GM19438 (cell line): ENCODE results near the gene DAB1.

Experiments used
- ATAC-seq: cut with Tn5 transposase; IDR thresholded peaks from one replicate; pipeline ENCODE4 v1.9.1; 2021; ENCODE audit warnings: low read depth; ENCODE audit not compliant: unreplicated experiment

DAB1 gene

DNA sequence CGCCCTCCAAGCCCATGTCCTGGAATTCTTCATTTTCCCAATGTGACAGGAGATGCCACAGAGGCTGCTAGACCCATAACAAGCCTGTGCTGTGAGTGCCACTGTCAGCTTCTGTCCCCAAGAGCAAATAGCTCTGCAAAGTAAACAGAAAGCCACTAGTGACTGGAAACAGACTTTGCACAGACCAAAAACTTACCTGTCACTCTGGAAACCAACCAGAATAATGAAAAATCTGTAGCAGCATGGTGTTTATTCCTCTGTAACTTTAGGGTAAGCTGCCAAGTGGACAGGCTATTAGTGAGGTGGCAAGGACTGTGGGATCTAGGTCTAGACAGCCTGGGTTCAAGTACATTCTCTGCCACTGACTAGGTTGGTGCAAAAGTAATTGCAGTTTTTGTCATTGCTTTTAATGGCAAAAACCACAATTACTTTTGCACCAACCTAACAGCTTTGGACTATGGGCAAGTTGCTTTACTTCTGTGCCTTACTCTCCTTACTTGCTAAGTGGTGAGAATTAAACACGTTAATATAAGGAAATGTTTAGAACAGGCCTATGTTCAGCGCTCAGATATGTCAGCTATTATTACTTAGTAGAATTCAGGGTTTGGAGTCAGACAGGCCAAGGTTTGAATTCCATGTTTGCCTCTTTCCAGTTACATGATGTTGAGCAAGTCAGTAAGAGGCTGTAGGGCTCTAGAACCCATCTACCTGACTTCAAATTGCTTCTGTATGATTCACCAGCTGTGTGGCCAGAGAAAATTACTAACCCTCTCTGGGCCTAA is 457.8 kb downstream of the DAB1 start, which contains the start of gene C8B:
Gene C8B, minus strand, starts transcription at position 100 of the 782 bp plus-strand sequence. Its CDS starts 67 bp downstream, at position 33.
- ATAC-seq: no peak

DNA sequence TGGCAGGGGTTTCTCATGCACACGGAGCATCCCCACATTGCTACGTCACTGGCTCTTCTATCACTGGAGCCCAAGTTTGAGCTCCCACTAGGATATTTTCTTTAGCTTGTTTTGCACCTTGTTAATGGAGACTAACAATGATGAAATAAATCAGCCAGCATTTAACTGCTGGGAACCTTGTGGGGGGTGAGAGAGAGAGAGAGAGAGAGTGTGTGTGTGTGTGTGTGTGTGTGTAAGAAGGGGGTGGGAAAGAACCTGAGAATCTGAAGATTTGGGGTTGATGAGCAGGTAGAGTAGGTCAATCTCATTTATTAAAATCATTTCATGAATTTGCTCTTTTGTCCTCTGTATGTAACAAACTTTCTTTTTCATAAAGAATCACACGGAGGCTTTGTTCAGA is 458.7 kb downstream of the DAB1 start:
- no peak for ATAC-seq

DNA sequence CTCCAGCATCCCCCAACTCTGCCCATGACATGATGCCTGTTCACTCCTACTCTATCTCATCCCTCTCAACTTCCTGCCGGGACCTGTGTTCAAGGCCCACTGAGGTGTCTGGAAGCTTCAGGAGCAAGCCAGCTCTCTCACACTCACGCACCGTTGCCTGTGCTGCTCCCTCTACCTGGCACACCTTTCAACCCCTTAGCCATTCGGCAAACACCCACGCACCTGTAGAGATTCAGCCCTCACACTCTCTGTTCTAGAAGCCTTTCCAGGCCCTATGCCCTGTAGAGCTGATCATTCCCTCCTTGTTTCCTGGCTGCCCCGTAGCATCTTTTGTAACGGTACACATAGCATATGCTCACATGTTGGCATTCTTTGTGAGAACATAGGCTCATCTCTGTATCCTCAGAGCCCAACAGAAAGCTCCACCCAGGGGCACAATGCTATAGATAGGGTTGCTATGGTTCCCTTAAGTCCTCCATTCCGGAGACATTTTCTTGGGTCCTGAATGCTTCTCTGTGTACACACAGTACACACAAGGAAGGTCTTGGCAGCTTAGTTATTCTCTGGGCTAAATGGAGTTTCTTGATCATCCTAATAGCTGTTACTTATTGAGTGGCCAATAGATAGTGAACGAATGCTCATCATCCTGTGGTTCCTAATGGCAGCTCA is 459.4 kb downstream of the DAB1 start:
- ATAC-seq: no peak

DNA sequence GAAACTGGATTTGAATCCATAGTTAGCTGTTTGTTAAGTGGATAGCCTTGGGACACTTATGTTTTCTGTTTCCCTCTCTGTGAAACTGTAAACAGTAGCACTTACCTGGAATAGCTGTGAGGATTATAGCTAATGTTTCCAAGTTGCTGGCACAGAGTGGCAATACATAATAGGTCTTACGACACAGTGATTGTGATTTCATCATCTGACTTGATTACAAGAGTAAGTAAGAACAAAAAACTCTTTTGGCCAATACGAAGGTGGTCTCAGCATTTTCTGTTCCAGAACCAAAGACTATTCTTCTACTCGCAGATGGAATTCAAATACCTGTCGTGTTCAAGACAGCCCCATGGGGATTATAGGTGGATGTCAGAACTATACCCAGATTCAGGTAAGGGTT is 460.2 kb downstream of the DAB1 start:
- ATAC-seq: no peak

DNA sequence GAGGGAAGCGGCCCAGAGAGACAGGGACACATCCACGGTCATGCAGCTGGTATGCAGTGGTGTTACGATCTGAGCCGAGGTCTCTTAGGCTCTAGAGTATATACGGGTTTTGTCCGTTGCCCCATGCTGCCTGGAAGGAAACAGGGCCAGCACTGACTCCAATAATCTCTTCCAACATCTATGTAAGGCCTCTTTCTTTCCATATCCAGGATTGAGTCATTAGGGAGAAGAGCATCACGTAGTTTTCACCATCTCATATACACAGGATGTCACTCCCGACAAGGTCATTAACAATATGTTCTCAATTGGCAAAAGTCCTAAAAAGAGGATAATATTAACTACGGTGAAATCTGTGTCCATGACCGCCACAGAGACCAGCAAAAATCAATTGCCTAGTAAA is 462.4 kb downstream of the DAB1 start:
- no peak for ATAC-seq

DNA sequence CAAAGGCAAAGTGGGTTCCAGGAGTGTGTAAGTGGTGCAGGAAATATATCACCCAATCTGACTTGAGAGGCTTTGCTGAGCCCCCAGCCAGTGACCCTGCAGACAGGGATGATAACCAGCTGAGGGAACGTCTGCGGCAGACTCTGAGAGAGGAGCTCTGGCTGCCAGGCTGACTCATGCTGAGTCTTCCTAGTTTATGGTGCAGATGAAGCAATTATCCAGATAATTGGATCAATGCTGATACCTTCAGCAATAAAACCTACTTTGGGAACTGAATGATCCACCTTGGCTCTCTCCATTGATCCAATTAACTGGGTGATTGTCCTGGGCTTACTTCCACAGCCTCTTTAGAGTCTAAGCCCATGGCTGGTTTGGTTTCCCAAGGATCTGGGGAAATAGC is 465.3 kb downstream of the DAB1 start:
- ATAC-seq: no peak

DNA sequence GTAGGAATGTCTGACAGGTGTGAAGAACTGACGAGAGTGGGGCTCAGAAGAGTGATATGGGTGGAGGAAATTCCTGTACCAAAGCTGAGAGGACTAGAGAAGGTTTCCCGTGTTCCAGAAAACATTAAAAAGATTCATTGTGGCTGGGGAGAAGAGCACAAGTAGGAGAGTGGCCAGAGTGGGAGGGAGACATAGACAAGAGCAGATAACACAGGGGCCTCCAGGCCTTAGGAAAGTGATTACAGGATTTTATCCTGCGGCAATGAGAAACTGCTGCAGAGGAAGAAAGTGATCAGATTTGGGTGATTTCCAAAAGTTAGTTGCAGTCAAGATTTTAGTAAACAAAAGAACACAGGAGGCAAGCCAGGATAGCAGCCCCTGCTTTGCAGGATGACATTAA is 465.9 kb downstream of the DAB1 start:
- ATAC-seq: no peak

DNA sequence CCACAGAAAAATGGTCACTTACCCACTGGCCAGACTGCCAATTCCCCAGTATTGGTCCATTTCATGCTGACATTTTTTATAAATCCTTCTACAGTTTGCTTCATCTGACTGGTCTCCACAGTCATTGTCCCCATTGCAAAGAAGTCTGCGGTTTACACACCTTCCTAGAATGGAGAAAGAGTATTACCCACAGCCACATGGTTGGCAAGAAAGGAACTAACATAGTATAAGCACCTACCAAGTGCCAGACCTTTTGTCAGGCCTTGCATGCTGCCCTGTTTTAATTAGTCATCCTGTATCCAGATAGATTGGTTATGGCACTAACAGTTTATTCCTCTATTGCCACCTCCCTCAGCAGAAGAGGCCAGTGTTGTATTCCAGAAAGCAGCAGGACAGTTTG is 469.2 kb downstream of the DAB1 start:
- no peak for ATAC-seq

DNA sequence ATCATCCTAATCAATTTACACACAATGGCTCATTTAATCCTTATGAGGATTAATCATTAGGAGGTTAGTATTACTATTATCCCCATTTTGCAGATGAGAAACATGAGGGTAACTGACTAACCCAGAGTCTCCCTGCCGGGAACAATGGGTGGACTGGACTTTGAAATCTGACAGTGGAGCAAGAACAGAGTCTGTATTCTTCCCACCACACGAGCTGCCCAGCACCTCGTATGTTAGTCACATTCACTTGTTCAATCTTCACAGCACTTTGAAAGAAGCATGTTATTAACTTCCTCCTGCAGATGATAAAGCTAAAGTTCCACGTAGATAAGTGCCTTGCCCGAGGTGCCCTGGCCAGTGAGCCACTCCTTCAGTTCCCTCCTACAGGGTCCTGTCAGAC is 470.5 kb downstream of the DAB1 start:
- no peak for ATAC-seq

DNA sequence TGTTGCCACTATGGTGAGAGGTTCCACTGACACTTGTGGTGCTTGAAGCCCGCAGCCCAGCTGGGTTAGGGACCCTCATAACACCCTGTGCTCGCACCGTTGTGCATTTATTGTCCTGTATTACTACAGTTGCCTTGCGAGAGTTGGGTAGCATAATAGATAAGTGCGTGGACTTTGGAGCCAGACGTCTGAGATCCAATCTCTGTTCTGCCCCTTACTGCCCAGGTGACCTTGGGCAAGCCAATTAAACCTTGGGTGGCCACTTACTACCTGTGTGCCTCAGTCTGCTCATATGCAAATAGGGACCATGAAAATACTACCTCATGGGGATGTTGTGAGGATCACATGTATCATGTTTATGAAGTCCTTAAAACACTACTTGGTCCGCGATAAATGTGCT is 471.4 kb downstream of the DAB1 start:
- no peak for ATAC-seq

DNA sequence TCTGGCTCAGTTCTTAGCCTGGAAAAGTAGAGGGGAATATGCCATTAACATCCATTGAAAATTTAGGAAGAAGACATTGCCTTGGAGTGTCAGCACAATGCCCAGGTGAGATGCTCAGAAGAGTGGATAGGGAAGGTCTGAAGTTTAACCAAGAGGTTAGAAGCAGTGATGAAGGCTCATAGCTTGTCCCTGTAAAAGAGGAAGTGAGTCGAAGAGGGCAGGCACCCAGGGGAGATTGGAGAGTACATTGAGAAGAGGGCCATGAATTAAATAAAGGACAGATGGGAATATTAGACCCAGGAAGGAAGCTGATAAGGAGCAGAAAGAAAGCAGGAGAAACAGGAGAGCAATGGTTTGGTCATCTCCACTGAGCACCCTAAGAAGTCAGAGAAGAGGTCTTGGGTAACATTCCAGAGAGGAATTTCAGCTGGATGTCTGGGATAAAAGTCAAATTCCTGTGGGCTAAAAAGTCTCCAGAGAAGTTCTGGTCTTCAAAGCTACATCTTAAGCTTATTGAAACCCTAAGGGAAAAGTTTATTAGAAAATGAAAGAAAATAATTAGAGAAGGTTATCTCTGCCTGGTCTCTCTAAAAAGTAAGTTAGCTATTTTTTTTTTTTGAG is 475.3 kb downstream of the DAB1 start:
- no peak for ATAC-seq
